HepG2 (cell line): ENCODE measurements around the gene NCKAP1. TPM values are rescaled to one million over a fixed set of nuclear protein-coding genes. Genes with fewer than 3 reads are reported as not detected.

ENCODE experiments used
- ATAD3A ChIP-seq: sonication (generic); formaldehyde crosslinking; IDR thresholded peaks from 2 replicates; pipeline ENCODE4 v1.4.0; 2020; ENCODE audit warnings: missing genetic modification reagents
- BORCS8-MEF2B ChIP-seq: sonication (generic); formaldehyde crosslinking; IDR thresholded peaks from 2 replicates; pipeline ENCODE4 v1.8.0; 2022; ENCODE audit warnings: mild to moderate bottlenecking, missing genetic modification reagents
- DMAP1 ChIP-seq: IDR thresholded peaks from 2 replicates; pipeline ENCODE4 v1.6.1; 2016
- ELF3 ChIP-seq: IDR thresholded peaks from 2 replicates; pipeline ENCODE4 v1.6.1; 2016; ENCODE audit warnings: missing genetic modification reagents, missing compliant biosample characterization
- FOXK1 ChIP-seq: sonication (generic); formaldehyde crosslinking; IDR thresholded peaks from 2 replicates; pipeline ENCODE4 v1.4.0; 2020; ENCODE audit warnings: low read depth, missing genetic modification reagents, borderline replicate concordance
- GABPA ChIP-seq, 2 experiments: IDR thresholded peaks; 2 replicates each; pipeline ENCODE4 v1.6.1; 2011 to 2016; ENCODE audit warnings: low read depth in 2 of 2, low read length in 1 of 2, missing biosample characterization in 1 of 2, missing genetic modification characterization in 1 of 2
- HOXA9 ChIP-seq: sonication (generic); formaldehyde crosslinking; IDR thresholded peaks from 2 replicates; pipeline ENCODE4 v1.8.1; 2022; ENCODE audit warnings: missing genetic modification reagents, mild to moderate bottlenecking, moderate library complexity, borderline replicate concordance
- MAFK ChIP-seq, 2 experiments: IDR thresholded peaks in 1 of 2; conservative IDR thresholded peaks in 1 of 2; 2 replicates each; pipeline ENCODE4 v1.6.1; 2011; ENCODE audit warnings: improper control_type of control experiment in 2 of 2, low read length in 2 of 2
- MED13 ChIP-seq: sonication (generic); formaldehyde crosslinking; IDR thresholded peaks from 2 replicates; pipeline ENCODE4 v1.5.0; 2020; ENCODE audit warnings: missing genetic modification reagents
- RXRB ChIP-seq: IDR thresholded peaks from 2 replicates; pipeline ENCODE4 v1.6.1; 2016; ENCODE audit warnings: borderline replicate concordance, missing genetic modification reagents, missing compliant biosample characterization
- SCMH1 ChIP-seq: sonication (generic); formaldehyde crosslinking; IDR thresholded peaks from 2 replicates; pipeline ENCODE4 v1.9.0; 2021; ENCODE audit warnings: missing genetic modification reagents, mild to moderate bottlenecking, borderline replicate concordance
- ZEB1 ChIP-seq: IDR thresholded peaks from 2 replicates; pipeline ENCODE4 v1.6.1; 2012; ENCODE audit warnings: mild to moderate bottlenecking, low read depth, inconsistent platforms; ENCODE audit not compliant: insufficient replicate concordance
- ZNF337 ChIP-seq: sonication (generic); formaldehyde crosslinking; IDR thresholded peaks from 2 replicates; pipeline ENCODE4 v1.5.1; 2020; ENCODE audit warnings: missing genetic modification reagents, low read depth, mild to moderate bottlenecking, borderline replicate concordance
- ZNF354B ChIP-seq: sonication (generic); formaldehyde crosslinking; IDR thresholded peaks from 2 replicates; pipeline ENCODE4 v1.8.0; 2022; ENCODE audit warnings: mild to moderate bottlenecking, missing genetic modification reagents
- ZNF546 ChIP-seq: sonication (generic); formaldehyde crosslinking; conservative IDR thresholded peaks from 2 replicates; pipeline ENCODE4 v1.8.1; 2023; ENCODE audit warnings: mild to moderate bottlenecking, missing genetic modification reagents
- ZNF672 ChIP-seq: sonication (generic); formaldehyde crosslinking; IDR thresholded peaks from 2 replicates; pipeline ENCODE4 v1.8.1; 2022; ENCODE audit warnings: missing genetic modification reagents
- ZNF792 ChIP-seq: IDR thresholded peaks from 2 replicates; pipeline ENCODE4 v1.6.1; 2016
- ZSCAN25 ChIP-seq: sonication (generic); formaldehyde crosslinking; IDR thresholded peaks from 2 replicates; pipeline ENCODE4 v1.8.0; 2022; ENCODE audit warnings: mild to moderate bottlenecking, missing genetic modification reagents
- polyA plus RNA-seq, 8 experiments: library from polyadenylated mRNA; depleted of rRNA in 3 of 8; stranded (reverse) in 7 of 8; unstranded in 1 of 8; fragments of >200 nt; fragmentation: Illumina TruSeq in 4 of 8; extraction: Trizol in 4 of 8; gene quantifications; 2 replicates each; pipeline versions ENCODE4 v1.2.1 to v1.2.3, GENCODE V29; 2011 to 2016; ENCODE audit warnings: low read depth in 4 of 8, missing spikeins in 1 of 8, mixed read lengths in 1 of 8; ENCODE audit not compliant: insufficient read depth in 1 of 8
- total RNA-seq, 5 experiments: library from RNA; depleted of rRNA; stranded (reverse); fragments of >200 nt; fragmentation: Illumina TruSeq; extraction: Trizol; gene quantifications; 2 replicates each; pipeline ENCODE4 v1.2.3, GENCODE V29; 2016; ENCODE audit warnings: low read depth in 1 of 5
- TF ChIP-seq, protein P1 (sequence below): sonication (generic); formaldehyde crosslinking; IDR thresholded peaks from 2 replicates; pipeline ENCODE4 v1.4.0; 2020; ENCODE audit warnings: missing genetic modification reagents
- TF ChIP-seq, protein P2 (sequence below): IDR thresholded peaks from 2 replicates; pipeline ENCODE4 v1.6.1; 2016; ENCODE audit warnings: control low read depth
- TF ChIP-seq, protein P3 (sequence below): sonication (generic); formaldehyde crosslinking; IDR thresholded peaks from 2 replicates; pipeline ENCODE4 v1.8.0; 2022; ENCODE audit warnings: missing genetic modification reagents, mild to moderate bottlenecking, inconsistent platforms, borderline replicate concordance
- TF ChIP-seq, protein P4 (sequence below): sonication (generic); formaldehyde crosslinking; IDR thresholded peaks from 2 replicates; pipeline ENCODE4 v1.4.0; 2020; ENCODE audit warnings: low read depth, mild to moderate bottlenecking, missing genetic modification reagents
- TF ChIP-seq, protein P5 (sequence below): sonication (generic); formaldehyde crosslinking; IDR thresholded peaks from 2 replicates; pipeline ENCODE4 v1.8.0; 2023; ENCODE audit warnings: mild to moderate bottlenecking, missing genetic modification reagents

NCKAP1 gene
- total and polyA plus RNA-seq, 2 of the 13 experiments (the other 11 are each of a cell fraction or from before 2014, with no cell fraction given), result 72.1 to 96.3 TPM

DNA sequence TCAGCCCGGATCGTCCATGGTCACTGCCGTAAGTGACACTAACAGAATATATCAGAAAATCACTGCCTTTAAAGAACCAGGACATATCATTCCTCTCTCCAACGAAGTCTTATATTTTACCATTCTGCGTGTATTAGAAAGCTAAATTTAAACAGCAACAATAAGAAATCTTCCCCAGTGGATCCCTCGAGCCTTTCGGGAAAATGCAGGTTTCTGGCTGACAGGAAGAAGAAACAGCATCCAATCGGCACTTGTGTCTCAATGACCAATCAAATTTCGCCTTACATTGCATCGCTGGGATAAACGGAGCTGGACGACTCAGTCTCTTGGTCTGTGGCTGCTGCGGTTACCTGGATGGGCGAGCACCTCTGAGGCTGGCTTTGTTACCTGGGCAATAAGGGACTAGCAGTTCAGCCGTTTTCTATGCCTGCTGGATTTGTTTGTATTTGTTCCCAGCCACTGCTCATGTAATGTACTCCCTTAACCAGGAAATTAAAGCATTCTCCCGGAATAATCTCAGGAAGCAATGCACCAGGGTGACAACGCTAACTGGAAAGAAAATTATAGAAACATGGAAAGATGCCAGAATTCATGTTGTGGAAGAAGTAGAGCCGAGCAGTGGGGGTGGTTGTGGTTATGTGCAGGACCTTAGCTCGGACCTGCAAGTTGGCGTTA is 40.3 kb upstream of the NCKAP1 start, which contains the start of gene DUSP19 (continued):
- TF ChIP-seq ZSCAN25 (CRISPR knock-in tag), result no peak
- TF ChIP-seq BORCS8-MEF2B (CRISPR knock-in tag), result peak; percentile 47; the same call in 1 of the 2 replicates
- TF ChIP-seq, protein P1, sequence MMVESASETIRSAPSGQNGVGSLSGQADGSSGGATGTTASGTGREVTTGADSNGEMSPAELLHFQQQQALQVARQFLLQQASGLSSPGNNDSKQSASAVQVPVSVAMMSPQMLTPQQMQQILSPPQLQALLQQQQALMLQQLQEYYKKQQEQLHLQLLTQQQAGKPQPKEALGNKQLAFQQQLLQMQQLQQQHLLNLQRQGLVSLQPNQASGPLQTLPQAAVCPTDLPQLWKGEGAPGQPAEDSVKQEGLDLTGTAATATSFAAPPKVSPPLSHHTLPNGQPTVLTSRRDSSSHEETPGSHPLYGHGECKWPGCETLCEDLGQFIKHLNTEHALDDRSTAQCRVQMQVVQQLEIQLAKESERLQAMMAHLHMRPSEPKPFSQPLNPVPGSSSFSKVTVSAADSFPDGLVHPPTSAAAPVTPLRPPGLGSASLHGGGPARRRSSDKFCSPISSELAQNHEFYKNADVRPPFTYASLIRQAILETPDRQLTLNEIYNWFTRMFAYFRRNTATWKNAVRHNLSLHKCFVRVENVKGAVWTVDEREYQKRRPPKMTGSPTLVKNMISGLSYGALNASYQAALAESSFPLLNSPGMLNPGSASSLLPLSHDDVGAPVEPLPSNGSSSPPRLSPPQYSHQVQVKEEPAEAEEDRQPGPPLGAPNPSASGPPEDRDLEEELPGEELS, result peak; percentile 43; the same call in 1 of the 2 replicates
- peak; percentile 63; the same call in 1 of the 2 replicates for TF ChIP-seq RXRB
- no peak for TF ChIP-seq SCMH1 (CRISPR knock-in tag)
- TF ChIP-seq, protein P2, sequence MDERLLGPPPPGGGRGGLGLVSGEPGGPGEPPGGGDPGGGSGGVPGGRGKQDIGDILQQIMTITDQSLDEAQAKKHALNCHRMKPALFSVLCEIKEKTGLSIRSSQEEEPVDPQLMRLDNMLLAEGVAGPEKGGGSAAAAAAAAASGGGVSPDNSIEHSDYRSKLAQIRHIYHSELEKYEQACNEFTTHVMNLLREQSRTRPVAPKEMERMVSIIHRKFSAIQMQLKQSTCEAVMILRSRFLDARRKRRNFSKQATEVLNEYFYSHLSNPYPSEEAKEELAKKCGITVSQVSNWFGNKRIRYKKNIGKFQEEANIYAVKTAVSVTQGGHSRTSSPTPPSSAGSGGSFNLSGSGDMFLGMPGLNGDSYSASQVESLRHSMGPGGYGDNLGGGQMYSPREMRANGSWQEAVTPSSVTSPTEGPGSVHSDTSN, result 0 out of 2 replicates have a peak, but pooled peaks have one; percentile 7
- TF ChIP-seq GABPA (IDR thresholded peaks at IDR 0.05; ENCODE audit: low read depth, low read length), result no peak
- peak; percentile 79 for TF ChIP-seq GABPA (CRISPR knock-in tag; IDR thresholded peaks at IDR 0.05; ENCODE audit: low read depth)
- 0 out of 4 replicates have a peak, but pooled peaks have one; percentile 2 to 6 for TF ChIP-seq MAFK (conservative IDR thresholded peaks at IDR 0.05 in 1 of 2, IDR thresholded peaks at IDR 0.05 in 1 of 2; ENCODE audit: low read length in 2 of 2)
- TF ChIP-seq ZNF546, result no peak
- peak; percentile 74; the same call in 1 of the 2 replicates for TF ChIP-seq FOXK1 (CRISPR knock-in tag)
- no peak for TF ChIP-seq ATAD3A
- TF ChIP-seq, protein P3, sequence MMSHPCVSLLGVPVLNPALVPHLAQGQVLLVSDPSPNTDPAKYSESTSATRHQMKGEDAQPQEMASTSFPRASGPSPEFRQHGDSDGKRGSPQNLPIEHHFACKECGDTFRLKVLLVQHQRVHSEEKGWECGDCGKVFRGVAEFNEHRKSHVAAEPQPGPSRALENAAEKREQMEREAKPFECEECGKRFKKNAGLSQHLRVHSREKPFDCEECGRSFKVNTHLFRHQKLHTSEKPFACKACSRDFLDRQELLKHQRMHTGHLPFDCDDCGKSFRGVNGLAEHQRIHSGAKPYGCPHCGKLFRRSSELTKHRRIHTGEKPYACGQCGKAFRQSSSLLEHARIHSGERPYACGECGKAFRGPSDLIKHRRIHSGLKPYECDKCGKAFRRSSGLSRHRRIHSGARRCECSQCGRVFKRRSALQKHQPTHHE (CRISPR knock-in tag), result peak; percentile 84; the same call in 1 of the 2 replicates
- TF ChIP-seq ZNF354B, result 0 out of 2 replicates have a peak, but pooled peaks have one; percentile 51
- 0 out of 2 replicates have a peak, but pooled peaks have one; percentile 34 for TF ChIP-seq ZNF672 (CRISPR knock-in tag)
- peak; percentile 52; the same call in 1 of the 2 replicates for TF ChIP-seq HOXA9 (CRISPR knock-in tag)
- TF ChIP-seq, protein P4, sequence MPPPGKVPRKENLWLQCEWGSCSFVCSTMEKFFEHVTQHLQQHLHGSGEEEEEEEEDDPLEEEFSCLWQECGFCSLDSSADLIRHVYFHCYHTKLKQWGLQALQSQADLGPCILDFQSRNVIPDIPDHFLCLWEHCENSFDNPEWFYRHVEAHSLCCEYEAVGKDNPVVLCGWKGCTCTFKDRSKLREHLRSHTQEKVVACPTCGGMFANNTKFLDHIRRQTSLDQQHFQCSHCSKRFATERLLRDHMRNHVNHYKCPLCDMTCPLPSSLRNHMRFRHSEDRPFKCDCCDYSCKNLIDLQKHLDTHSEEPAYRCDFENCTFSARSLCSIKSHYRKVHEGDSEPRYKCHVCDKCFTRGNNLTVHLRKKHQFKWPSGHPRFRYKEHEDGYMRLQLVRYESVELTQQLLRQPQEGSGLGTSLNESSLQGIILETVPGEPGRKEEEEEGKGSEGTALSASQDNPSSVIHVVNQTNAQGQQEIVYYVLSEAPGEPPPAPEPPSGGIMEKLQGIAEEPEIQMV (CRISPR knock-in tag), result no peak
- peak; percentile 55; the same call in 1 of the 2 replicates for TF ChIP-seq MED13 (CRISPR knock-in tag)
- TF ChIP-seq, protein P5, sequence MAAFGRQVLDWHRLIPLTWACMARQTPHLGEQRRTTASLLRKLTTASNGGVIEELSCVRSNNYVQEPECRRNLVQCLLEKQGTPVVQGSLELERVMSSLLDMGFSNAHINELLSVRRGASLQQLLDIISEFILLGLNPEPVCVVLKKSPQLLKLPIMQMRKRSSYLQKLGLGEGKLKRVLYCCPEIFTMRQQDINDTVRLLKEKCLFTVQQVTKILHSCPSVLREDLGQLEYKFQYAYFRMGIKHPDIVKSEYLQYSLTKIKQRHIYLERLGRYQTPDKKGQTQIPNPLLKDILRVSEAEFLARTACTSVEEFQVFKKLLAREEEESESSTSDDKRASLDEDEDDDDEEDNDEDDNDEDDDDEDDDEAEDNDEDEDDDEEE (CRISPR knock-in tag), result peak; percentile 83; the same call in 1 of the 2 replicates
- no peak for TF ChIP-seq ZNF337 (CRISPR knock-in tag)
- TF ChIP-seq ELF3 (CRISPR knock-in tag), result 0 out of 2 replicates have a peak, but pooled peaks have one; percentile 41
- TF ChIP-seq DMAP1 (CRISPR knock-in tag), result peak; percentile 27; the same call in 1 of the 2 replicates
- peak; percentile 78; the same call in 1 of the 2 replicates for TF ChIP-seq ZNF792
- peak; percentile 99 for TF ChIP-seq ZEB1
